NCI-H82 treated with DMSO at 0.1 percent for 48 hours (cell line): Measurements from ENCODE around the gene FOXRED2.
A peak's percentile ranks its signal among the peaks of the same experiment; 100 is the strongest.
"Not testable (repeated sequence)": the region's sequence is repeated elsewhere in the genome, so short reads cannot be mapped to it uniquely, and the experiment has no call there.

Experiments
- DNase-seq: peaks from one replicate; lab custom pipeline; 2025; ENCODE audit not compliant: unreplicated experiment; lab: John Stamatoyannopoulos, UW

Gene FOXRED2

DNA sequence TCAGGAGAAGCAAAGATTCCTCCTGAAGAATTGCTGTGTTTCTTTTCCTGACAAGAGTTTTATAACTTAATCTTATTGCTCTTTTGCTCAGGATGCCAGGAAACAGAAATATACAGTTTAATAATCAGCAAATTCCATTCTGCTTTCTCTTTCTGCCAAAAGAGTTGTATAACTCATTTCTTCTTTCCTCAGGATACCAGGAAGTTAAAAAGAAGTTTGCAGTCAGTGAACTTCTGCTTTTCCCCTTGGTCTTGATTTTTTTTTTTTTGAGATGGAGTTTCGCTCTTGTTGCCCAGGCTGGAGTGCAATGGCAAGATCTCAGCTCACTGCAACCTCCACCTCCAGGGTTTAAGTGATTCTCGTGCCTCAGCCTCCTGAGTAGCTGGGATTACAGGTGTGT, 13.1 kb upstream of the FOXRED2 start:
- DNase-seq: not testable (repeated sequence)

- DNase-seq: no peak
Observed at GRCh38 chr22:36514766-36515165, 7.9 kb upstream of the FOXRED2 start.

GRCh38 chr22:36512991-36513390, 6.2 kb upstream of the FOXRED2 start:
- DNase-seq: no peak

GRCh38 chr22:36512333-36512732, 5.5 kb upstream of the FOXRED2 start:
- DNase-seq: no peak

- DNase-seq: peak; percentile 0
Observed at GRCh38 chr22:36510966-36511881, 4.4 kb upstream of the FOXRED2 start.

- no peak for DNase-seq
Observed at GRCh38 chr22:36510384-36510783, 3.5 kb upstream of the FOXRED2 start.

DNA sequence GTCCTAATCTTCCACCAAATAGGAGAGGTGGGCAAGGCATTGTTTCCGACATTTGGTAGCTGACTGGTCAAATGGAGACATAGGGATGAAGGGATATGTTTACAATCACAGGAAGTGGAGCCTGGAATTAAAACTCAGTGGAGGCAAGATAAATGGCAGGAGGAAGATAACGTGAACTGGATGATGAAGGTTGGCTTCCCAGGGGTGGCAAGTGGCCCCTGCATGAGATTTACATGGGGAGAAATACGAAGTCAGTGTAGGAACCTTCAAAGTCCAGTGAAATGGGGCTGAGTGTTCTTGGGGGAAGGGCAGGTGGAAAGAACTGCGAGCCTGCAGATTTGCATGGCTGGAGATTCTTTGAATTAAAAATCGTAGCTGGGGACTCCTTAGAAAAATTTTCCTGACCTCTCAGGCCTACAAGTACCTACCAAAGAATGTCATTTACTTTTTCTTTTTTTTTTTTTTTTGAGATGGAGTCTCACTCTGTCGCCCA, 724 bp upstream of the FOXRED2 start:
- no peak for DNase-seq

- no peak for DNase-seq
Observed at GRCh38 chr22:36505998-36506635, 723 bp downstream of the FOXRED2 start.

DNA sequence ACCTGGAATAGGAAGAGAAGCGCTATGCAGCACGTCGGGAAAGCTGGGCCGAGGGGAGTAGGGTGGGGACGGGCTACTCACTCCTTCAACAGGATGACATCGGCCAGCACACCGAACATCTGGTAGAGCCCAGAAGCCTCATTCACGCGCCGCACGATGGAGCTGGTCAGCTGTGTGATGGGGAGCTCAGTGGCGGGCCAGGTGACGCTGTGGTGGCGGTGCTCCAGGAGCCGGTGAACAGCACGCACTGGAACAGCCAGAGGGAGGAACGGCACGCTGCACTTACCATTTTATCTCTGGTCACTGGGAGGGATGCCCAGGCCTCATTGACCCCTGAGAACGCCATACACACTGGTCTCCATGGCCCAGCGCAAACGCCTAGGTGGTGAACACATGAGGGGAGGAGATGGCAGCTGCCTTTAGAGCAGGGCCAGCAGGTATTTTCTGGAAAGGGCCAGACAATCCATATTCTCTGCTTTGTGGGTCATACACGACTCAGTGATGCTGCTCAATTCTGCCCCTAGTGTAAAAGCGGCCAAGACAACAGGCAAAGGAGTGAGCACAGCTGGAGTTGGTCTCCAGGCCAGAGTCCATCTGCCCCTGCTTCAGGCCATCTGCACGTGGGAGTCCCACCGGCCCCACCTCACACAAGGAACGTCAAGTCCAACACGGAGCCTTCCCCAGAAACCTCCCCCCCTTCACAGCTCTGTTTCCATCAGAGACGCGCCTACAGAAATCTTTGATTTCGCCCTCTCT, 8.8 kb downstream of the FOXRED2 start:
- DNase-seq: no peak

GRCh38 chr22:36493690-36494110, 13.1 kb downstream of the FOXRED2 start:
- DNase-seq: no peak

- DNase-seq: no peak
Observed at GRCh38 chr22:36492109-36492508, 14.7 kb downstream of the FOXRED2 start.

DNA sequence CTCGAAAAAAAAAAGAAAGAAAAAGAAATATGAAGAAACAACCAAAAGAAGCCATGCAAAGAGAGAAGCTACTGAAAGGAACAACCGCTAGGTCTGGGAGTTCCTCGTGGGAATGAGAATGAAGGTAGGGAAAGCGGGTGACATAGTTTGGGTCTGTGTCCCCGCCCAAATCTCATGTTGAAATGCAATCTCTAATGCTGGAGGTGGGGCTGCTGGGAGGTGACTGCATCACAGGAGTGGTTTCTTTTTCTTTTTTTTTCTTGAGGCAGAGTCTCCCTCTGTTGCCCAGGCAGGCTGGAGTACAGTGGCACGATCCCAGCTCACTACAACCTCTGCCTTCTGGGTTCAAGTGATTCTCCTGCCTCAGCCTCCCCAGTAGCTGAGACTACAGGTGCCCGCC, 15.7 kb downstream of the FOXRED2 start:
- DNase-seq: no peak

GRCh38 chr22:36486619-36487384, 20.0 kb downstream of the FOXRED2 start:
- no peak for DNase-seq

- DNase-seq: peak; percentile 91
Observed at GRCh38 chr22:36481393-36482168, 25.3 kb downstream of the FOXRED2 start, which contains the start of gene TXN2. Gene TXN2 (minus strand): TSS chr22:36481640. CDS start chr22:36480837, 803 bp downstream.

DNA sequence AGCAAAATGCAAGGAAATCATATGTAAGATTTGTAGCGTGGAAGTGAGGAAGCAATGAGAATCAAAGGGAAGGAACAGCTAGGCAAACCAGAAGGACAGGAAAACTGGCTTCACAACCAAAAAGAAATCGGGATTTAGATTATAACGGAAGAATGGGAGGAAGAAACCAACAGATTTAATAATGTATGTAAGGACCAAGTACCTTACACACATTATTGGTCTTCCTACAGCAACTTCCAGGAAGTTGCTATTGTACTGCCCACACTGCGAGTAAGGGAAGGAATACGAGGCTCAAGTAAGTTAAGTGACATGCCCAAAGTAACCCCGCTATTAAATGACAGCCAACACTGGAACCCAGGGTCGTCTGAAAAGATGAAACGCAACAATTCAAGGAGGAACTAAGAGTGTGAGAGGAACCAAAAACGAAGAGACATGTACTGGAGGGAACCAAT, 25.9 kb downstream of the FOXRED2 start:
- no peak for DNase-seq

DNA sequence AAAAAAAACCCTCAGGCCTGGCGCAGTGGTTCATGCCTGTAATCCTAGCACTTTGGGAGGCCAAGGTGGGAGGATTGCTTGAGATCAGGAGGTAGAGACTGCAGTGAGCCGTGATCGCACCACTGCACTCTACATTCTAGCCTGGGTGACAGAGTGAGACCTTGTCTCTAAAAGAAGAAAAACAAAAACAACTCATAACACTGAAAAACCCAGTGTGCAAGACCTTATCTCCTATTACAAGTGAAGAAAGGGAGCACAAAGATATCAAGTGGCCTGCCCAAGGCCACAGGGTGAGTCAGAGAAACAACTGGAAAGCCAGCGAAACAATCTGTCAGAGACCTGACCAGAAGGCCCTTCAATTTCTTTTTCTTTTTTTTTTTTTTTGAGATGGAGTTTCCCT, 27.9 kb downstream of the FOXRED2 start:
- no peak for DNase-seq

DNA sequence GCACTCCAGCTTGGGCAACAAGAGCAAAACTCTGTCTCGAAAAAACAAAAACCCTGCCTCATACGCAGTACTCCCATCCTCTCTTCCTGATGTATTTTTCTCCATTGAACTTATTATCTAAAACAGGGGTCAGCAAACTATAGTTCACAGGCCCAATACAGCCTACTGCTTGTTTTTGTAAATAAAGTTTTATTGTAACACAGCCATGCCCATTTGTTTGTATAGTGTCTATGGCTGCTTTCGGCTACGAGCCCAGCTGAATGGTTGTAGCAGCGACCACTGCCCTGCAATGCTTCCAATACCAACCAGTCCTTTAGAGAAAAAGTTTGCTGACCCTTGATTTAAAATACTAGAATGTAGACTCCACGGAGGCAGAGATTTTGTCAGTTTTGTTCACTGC, 31.5 kb downstream of the FOXRED2 start:
- no peak for DNase-seq

GRCh38 chr22:36472689-36473088, 34.2 kb downstream of the FOXRED2 start:
- no peak for DNase-seq

GRCh38 chr22:36471341-36471821, 35.5 kb downstream of the FOXRED2 start:
- no peak for DNase-seq

DNA sequence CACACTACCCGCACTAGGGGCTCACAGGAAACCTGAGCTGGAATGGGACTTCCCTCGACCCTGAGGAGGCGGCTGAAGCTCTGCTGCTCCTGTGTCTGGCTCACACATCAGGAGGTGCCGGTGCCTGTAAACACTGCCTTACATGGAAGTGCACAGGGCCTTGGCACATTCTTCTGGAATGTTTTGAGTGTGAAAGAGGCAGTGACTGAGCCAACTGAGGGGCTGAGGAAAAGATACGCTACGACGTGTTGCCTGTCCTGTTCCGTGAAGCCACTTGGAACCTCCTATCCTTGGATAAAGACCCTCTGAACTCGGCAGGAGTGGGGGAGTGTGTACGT, 35.9 kb downstream of the FOXRED2 start:
- DNase-seq: no peak
